NCI-H446 treated with DMSO at 0.1 percent for 48 hours (cell line): ENCODE measurements around the gene GCLC.

Experiments
- DNase-seq: peaks from one replicate; lab custom pipeline; 2025; lab: John Stamatoyannopoulos, UW

GCLC gene

GRCh38 chr6:53524455-53524815 is 20.5 kb downstream of the GCLC start:
- DNase-seq: no peak

- no peak for DNase-seq
These were observed 21.1 kb downstream of the GCLC start for GRCh38 chr6:53523511-53524454.

GRCh38 chr6:53520320-53520928 is 24.5 kb downstream of the GCLC start:
- DNase-seq: no peak

GRCh38 chr6:53518862-53519261 is 26.0 kb downstream of the GCLC start:
- DNase-seq: no peak

- no peak for DNase-seq
These were observed 27.9 kb downstream of the GCLC start for GRCh38 chr6:53517021-53517420.

- DNase-seq: no peak
These were observed 30.2 kb downstream of the GCLC start for GRCh38 chr6:53514677-53515076.

- DNase-seq: no peak
These were observed 31.4 kb downstream of the GCLC start for GRCh38 chr6:53513519-53513966.

- DNase-seq: no peak
These were observed 31.8 kb downstream of the GCLC start for GRCh38 chr6:53513056-53513455.

GRCh38 chr6:53512626-53513025 is 32.3 kb downstream of the GCLC start:
- DNase-seq: no peak

- no peak for DNase-seq
These were observed 34.2 kb downstream of the GCLC start for GRCh38 chr6:53510746-53511145.

GRCh38 chr6:53506872-53507271 is 38.0 kb downstream of the GCLC start:
- DNase-seq: no peak

- no peak for DNase-seq
These were observed 40.4 kb downstream of the GCLC start for GRCh38 chr6:53504512-53504911.

- no peak for DNase-seq
These were observed 41.8 kb downstream of the GCLC start for GRCh38 chr6:53503060-53503459.

GRCh38 chr6:53501432-53501831 is 43.5 kb downstream of the GCLC start:
- DNase-seq: no peak

- no peak for DNase-seq
These were observed 44.8 kb downstream of the GCLC start for GRCh38 chr6:53500095-53500494.

GRCh38 chr6:53499094-53499493 is 45.8 kb downstream of the GCLC start:
- DNase-seq: no peak

GRCh38 chr6:53498649-53499048 is 46.3 kb downstream of the GCLC start:
- DNase-seq: no peak

- no peak for DNase-seq
These were observed 47.0 kb downstream of the GCLC start for GRCh38 chr6:53497905-53498304.

- no peak for DNase-seq
These were observed 48.0 kb downstream of the GCLC start for GRCh38 chr6:53496797-53497375.

- DNase-seq: no peak
These were observed 49.1 kb downstream of the GCLC start for GRCh38 chr6:53495506-53496499.

- no peak for DNase-seq
These were observed 50.8 kb downstream of the GCLC start for GRCh38 chr6:53494076-53494475.

GRCh38 chr6:53493635-53494025 is 51.3 kb downstream of the GCLC start:
- DNase-seq: no peak
